Right cardiac atrium (tissue), 5 donors: ENCODE measurements around the gene XDH. TPM values are rescaled to one million over a fixed set of nuclear protein-coding genes. Genes with fewer than 3 reads are reported as not detected.

Experiments
- ATAC-seq, 2 donors: fragments of 200-7000 bp; cut with Tn5 transposase; one replicate each; pipeline versions ENCODE4 v1.8.0 to v1.9.1; 2020; ENCODE audit warnings: moderate library complexity in 2 of 2, mild to moderate bottlenecking in 1 of 2
- DNase-seq, 3 donors: peaks; one replicate each; pipeline ENCODE4 v3.0.0-alpha.2; 2020
- H3K27ac ChIP-seq: one replicate; pipeline ENCODE4 v1.5.1; 2013; ENCODE audit warnings: mild to moderate bottlenecking, low read length, control low read depth, moderate library complexity
- H3K27me3 ChIP-seq: one replicate; pipeline ENCODE4 v1.6.1; 2013; ENCODE audit not compliant: control insufficient read depth, insufficient read depth
- H3K4me1 ChIP-seq: one replicate; pipeline ENCODE4 v1.6.1; 2013; ENCODE audit warnings: low read length; ENCODE audit not compliant: control insufficient read depth, insufficient read depth
- H3K4me3 ChIP-seq: one replicate; pipeline ENCODE4 v1.5.1; 2013; ENCODE audit warnings: low read length, control low read depth
- H3K9me3 ChIP-seq: one replicate; pipeline ENCODE4 v1.6.1; 2013; ENCODE audit warnings: low read length; ENCODE audit not compliant: control insufficient read depth
- WGBS: extraction: QIAGEN DNeasy Blood & Tissue Kit; methylation state at CpG from one replicate; pipeline ENCODE4 v1.1.7; 2013; 5-methylcytosine and 5-hydroxymethylcytosine counted together
- intact Hi-C, 4 donors: fragments of 100-400 bp; cut with DNase I; formaldehyde crosslinking; loops; one replicate each; pipeline versions ENCODE4 v1.11.0 to v1.14.0; 2022 to 2023
- polyA plus RNA-seq: library from polyadenylated mRNA; stranded (reverse); fragments of 200-250 nt; gene quantifications from one replicate; pipeline ENCODE4 v1.2.3, GENCODE V29; 2013
- total RNA-seq, 4 donors: library from RNA; stranded (reverse); fragmentation: NEBNext Ultra II Directional; extraction: Animal tissue kit (Norgen Biotek cat#: 25700); gene quantifications; one replicate each; pipeline ENCODE4 v1.2.1, GENCODE V29; 2021
- donor health status: healthy with polysubstance abuse.
- donor health status: DM: no; HTN: yes; CAD: no.
- donor health status: DM: no; HTN: no; CAD: no.
- donor health status: DM: no; HTN: yes; CAD: no; lungs with severe emphysema.
- donor health status: DM: yes; HTN: yes; CAD: no.

The XDH gene
- total and polyA plus RNA-seq, 5 donors, result 0.29 TPM; not detected in 4

GRCh38 chr2:31329081-31329625 lies 85.4 kb downstream of the XDH start:
- no peak for ATAC-seq
- H3K9me3 ChIP-seq, result no peaks in the 10 kb centered on the region
- intact Hi-C loops, result loop anchor here in 2 of 4 donors (5.0 to 10.0 kb wide), 2 partner anchors 84 to 97 kb away; partner anchors contain the start of gene EHD3 (in 1 of the 2)
- no peaks in the 10 kb centered on the region for H3K27me3 ChIP-seq
- H3K4me3 ChIP-seq, result no peak overlapping the region
- no peak for DNase-seq
- WGBS, result 52% methylated on average over 2 of the region's 2 CpGs
- no peak overlapping the region for H3K27ac ChIP-seq
- H3K4me1 ChIP-seq, result no peaks in the 10 kb centered on the region

DNA sequence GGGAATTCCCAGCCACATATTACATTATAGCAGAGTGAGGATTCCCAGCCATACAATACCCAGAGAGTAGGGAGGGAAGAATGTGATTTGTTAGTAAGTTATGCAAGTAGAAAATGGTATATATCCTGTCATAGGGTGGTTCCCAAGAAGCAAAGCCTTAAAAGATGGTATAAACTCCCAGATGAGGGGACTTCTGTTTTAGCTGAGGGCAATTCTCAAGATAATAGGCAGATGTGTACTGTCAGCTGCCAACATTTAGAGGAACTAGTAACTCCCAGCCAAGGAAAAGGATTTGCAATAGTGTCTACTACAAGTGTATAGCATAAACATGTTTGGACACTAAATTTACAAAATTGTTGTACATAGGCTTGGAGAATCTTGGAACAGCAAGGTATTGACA lies 86.5 kb downstream of the XDH start:
- no peak overlapping the region for H3K4me3 ChIP-seq
- ATAC-seq (no peak), DNase-seq (no peak)
- H3K9me3 ChIP-seq, result no peaks in the 10 kb centered on the region
- H3K4me1 ChIP-seq, result no peaks in the 10 kb centered on the region
- intact Hi-C loops, result loop anchor here in 2 of 4 donors (5.0 to 10.0 kb wide), 2 partner anchors 83 to 96 kb away; partner anchors contain the start of gene EHD3 (in 1 of the 2)
- H3K27ac ChIP-seq, result no peak overlapping the region
- H3K27me3 ChIP-seq, result no peaks in the 10 kb centered on the region

GRCh38 chr2:31327505-31327904 lies 87.0 kb downstream of the XDH start:
- Histone ChIP-seq H3K27ac (no peak overlapping the region), H3K4me1 (no peaks in the 10 kb centered on the region), H3K9me3 (no peaks in the 10 kb centered on the region), H3K4me3 (no peak overlapping the region), H3K27me3 (no peaks in the 10 kb centered on the region)
- no peak for ATAC-seq
- DNase-seq, result no peak
- intact Hi-C loops, result loop anchor here in 2 of 4 donors (5.0 to 10.0 kb wide), 2 partner anchors 83 to 95 kb away; partner anchors contain the start of gene EHD3 (in 1 of the 2)
- 100% methylated on average over 1 of the region's 1 CpG for WGBS

GRCh38 chr2:31324016-31324633 lies 90.4 kb downstream of the XDH start:
- H3K4me1 ChIP-seq, result peaks cover 2% of the 10 kb centered on the region
- H3K4me3 ChIP-seq, result peak overlapping the region; percentile 41
- ATAC-seq, result no peak
- no peak overlapping the region for H3K27ac ChIP-seq
- no peak for DNase-seq
- no peaks in the 10 kb centered on the region for H3K27me3 ChIP-seq
- 55% methylated on average over 5 of the region's 5 CpGs for WGBS
- no peaks in the 10 kb centered on the region for H3K9me3 ChIP-seq
- intact Hi-C loops, result loop anchor here in 1 of 4 donors (10.0 kb wide), 1 partner anchor 79 kb away; no protein-coding TSS in a partner anchor

GRCh38 chr2:31322371-31322770 lies 92.2 kb downstream of the XDH start:
- Histone ChIP-seq H3K27me3 (no peaks in the 10 kb centered on the region), H3K9me3 (no peaks in the 10 kb centered on the region), H3K4me1 (peaks cover 2% of the 10 kb centered on the region), H3K27ac (no peak overlapping the region), H3K4me3 (no peak overlapping the region)
- WGBS, result 72% methylated on average over 1 of the region's 1 CpG
- ATAC-seq (peak; percentile 74 to 75), DNase-seq (no peak)
- intact Hi-C loops, result loop anchor here in 1 of 4 donors (10.0 kb wide), 1 partner anchor 78 kb away; no protein-coding TSS in a partner anchor

DNA sequence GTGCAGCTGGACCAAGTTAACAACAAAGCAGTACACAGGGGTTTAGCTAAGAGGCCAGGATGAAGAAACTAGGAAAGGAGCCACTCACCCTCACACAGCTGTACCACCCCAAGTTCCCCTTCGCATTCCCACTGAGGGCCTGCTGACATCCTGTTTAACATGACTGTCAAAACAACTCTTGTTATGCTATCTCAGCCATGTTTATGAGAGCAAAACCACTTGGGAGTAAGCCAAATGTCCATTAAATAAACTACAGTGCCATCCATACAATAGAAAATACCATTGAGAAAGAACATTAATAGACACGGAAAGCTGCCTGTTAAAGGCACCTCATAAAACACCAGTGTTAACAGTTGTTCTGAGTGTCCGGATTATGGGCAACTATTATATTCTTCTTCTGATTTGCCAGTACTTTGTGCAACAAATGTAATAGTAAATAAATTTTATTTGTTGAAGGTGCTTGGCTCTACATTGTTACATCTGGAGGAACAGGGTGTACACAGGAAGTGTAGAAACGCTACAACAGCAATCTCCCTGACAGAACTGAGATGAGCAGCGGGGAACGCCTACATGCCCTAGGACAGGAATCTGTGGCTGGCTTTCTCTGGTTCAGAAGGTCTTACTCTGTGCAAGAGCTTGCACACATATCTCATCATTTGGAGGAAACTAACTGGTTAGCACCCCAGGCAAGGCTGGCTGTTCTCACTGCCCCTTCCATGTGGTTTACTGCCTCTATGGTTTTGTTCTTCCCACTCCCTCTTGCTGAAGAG lies 95.0 kb downstream of the XDH start:
- intact Hi-C loops, result loop anchor here in 1 of 4 donors (10.0 kb wide), 1 partner anchor 75 kb away; no protein-coding TSS in a partner anchor
- H3K27ac ChIP-seq, result no peak overlapping the region
- ATAC-seq, result peak; percentile 71 to 81
- no peaks in the 10 kb centered on the region for H3K27me3 ChIP-seq
- 59% methylated on average over 6 of the region's 6 CpGs for WGBS
- no peak for DNase-seq
- no peaks in the 10 kb centered on the region for H3K9me3 ChIP-seq
- peaks cover 2% of the 10 kb centered on the region for H3K4me1 ChIP-seq
- no peak overlapping the region for H3K4me3 ChIP-seq

DNA sequence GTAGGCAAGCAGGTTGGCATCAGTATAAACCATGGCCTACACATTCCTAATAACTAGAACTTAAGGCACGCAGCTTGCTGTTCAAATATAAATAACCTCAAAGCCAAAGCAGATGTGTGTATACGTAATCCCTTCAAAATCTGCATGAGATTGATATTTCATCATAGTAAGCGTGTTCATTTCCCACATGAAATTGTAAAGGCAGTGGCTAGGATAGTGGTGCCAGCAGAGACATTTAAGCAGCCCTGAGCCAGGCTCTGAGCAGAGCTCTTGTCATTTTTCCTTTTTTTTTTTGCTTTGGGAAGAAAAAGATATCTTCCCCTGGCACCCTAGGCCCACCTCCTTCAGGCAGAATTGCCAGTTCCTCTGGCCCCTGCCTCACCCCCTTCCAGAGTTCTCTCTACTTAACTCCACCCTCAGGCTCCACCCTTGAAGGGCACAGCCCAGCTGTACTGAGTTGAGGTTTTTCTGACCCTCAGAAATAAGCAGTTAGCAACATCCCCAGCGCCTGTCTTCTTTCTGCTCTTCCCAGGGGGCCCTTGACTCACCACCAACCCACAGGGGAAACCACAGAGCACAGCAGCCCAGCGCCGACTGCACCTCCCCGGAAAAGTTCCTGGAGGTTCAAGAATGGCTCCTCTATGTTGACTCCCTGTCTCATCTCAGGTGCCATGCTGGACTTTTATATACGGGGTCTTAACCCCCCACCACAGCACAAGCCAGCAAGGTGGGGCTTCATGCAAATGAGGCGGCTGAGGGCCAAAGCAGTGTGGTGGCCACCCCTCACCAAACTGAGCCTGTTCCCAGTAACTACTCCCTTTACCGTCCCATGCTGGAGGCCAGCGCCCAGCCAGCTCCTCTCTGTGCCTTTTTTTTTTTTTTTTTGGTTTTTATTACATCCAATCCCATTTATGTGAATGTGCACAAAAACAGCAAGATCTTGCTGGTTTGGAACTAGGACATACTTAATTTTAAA lies 95.9 kb downstream of the XDH start:
- DNase-seq (peak in 1 of 3 donors; percentile 55), ATAC-seq (peak; percentile 53 to 65)
- Histone ChIP-seq H3K27ac (no peak overlapping the region), H3K27me3 (no peaks in the 10 kb centered on the region), H3K9me3 (no peaks in the 10 kb centered on the region), H3K4me3 (no peak overlapping the region), H3K4me1 (peaks cover 2% of the 10 kb centered on the region)
- intact Hi-C loops, result no loop called here
- WGBS, result 78% methylated on average over 11 of the region's 11 CpGs

DNA sequence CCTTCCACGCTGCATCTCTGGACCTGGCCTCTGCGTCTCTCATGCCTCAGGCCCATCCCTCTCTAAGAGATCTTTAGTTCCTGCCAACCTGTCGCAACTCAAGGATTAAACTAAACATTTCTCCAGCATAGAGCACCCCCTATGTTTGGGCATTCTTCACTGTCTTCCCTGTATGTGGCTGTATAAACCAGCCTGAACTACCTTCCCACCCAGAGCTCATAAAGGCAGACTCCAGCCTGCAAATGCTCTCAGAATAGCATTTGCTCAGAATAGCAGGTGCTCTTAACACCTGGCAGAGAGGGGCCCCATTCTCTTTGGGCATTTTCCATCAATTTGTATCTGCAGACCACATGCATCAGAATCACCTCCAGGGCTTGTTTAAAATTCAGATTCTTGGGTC lies 97.1 kb downstream of the XDH start:
- Histone ChIP-seq H3K27me3 (no peaks in the 10 kb centered on the region), H3K4me3 (no peak overlapping the region), H3K27ac (no peak overlapping the region), H3K4me1 (peaks cover 2% of the 10 kb centered on the region), H3K9me3 (no peaks in the 10 kb centered on the region)
- no peak for DNase-seq
- 94% methylated on average over 3 of the region's 3 CpGs for WGBS
- intact Hi-C loops, result no loop called here
- ATAC-seq, result no peak

GRCh38 chr2:31314761-31315160 lies 99.8 kb downstream of the XDH start:
- H3K4me3 ChIP-seq, result no peak overlapping the region
- peaks cover 2% of the 10 kb centered on the region for H3K4me1 ChIP-seq
- WGBS, result 90% methylated on average over 2 of the region's 2 CpGs
- no peak for DNase-seq
- no peaks in the 10 kb centered on the region for H3K27me3 ChIP-seq
- no peak for ATAC-seq
- H3K27ac ChIP-seq, result no peak overlapping the region
- H3K9me3 ChIP-seq, result no peaks in the 10 kb centered on the region
- intact Hi-C loops, result no loop called here

DNA sequence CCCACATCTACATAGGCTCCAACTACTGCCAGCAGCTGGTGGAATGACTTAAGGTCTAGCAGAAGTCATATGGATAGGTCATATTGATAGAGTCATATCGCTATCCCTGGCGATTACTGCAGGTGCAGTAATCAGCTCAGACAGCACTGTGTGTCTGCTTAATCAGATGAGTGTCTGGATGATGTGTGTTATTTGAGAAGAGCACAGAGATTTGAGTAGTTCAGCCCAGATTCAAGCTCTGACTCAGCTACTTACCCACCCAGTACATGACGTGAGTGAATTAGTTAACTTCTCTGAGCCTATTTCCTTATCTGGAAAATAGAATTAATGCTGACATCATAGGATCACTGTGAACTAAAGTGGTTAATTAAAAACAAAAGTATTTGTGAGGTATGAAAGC lies 101.6 kb downstream of the XDH start:
- DNase-seq (no peak), ATAC-seq (no peak)
- no peak overlapping the region for H3K27ac ChIP-seq
- H3K4me3 ChIP-seq, result no peak overlapping the region
- WGBS, result 88% methylated on average over 3 of the region's 3 CpGs
- intact Hi-C loops, result no loop called here
- no peaks in the 10 kb centered on the region for H3K4me1 ChIP-seq
- H3K9me3 ChIP-seq, result no peaks in the 10 kb centered on the region
- no peaks in the 10 kb centered on the region for H3K27me3 ChIP-seq
